KOPT-K1 (cell line): Measurements from ENCODE around the gene CCDC7.
"Not testable (repeated sequence)": the region's sequence is repeated elsewhere in the genome, so short reads cannot be mapped to it uniquely, and the experiment has no call there.

Source experiments
- H3K27ac ChIP-seq: fragments of 200-600 bp; sonication (generic); 2 replicates; pipeline ENCODE4 v1.5.1; 2016; ENCODE audit warnings: antibody characterized with exemption, mild to moderate bottlenecking, low read depth, low read length; ENCODE audit not compliant: poor library complexity, severe bottlenecking
- H3K36me3 ChIP-seq: fragments of 200-600 bp; sonication (generic); 2 replicates; pipeline ENCODE4 v1.5.1; 2017; ENCODE audit warnings: antibody characterized with exemption, mild to moderate bottlenecking, low read length, moderate library complexity; ENCODE audit not compliant: insufficient read depth
- H3K9me3 ChIP-seq: fragments of 200-600 bp; sonication (generic); 2 replicates; pipeline ENCODE4 v1.5.1; 2017; ENCODE audit warnings: antibody characterized with exemption, low read length, mild to moderate bottlenecking; ENCODE audit not compliant: insufficient read depth, poor library complexity, severe bottlenecking

CCDC7 gene

DNA sequence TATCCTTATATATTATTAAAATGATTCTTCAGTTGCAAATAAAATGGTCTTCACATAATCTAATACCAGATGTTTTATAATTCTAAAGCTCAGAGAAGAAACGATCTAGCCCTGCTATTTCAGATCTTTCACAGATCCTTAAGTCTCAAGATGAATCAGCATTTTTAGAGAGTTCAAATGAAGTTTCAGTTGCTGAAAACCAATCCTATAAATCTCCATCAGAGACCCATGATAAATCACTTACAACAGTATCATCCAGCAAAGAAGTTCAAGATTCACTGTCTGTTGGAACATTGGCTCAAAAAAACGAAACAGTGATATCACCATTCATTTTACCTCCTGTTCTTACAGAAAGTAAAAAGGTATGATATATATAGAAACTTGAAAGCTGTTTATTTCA, 137.0 kb downstream of the CCDC7 start:
- no peaks in the 10 kb centered on the region for H3K36me3 ChIP-seq
- H3K9me3 ChIP-seq, result peaks cover 10% of the 10 kb centered on the region
- no peak overlapping the region for H3K27ac ChIP-seq

DNA sequence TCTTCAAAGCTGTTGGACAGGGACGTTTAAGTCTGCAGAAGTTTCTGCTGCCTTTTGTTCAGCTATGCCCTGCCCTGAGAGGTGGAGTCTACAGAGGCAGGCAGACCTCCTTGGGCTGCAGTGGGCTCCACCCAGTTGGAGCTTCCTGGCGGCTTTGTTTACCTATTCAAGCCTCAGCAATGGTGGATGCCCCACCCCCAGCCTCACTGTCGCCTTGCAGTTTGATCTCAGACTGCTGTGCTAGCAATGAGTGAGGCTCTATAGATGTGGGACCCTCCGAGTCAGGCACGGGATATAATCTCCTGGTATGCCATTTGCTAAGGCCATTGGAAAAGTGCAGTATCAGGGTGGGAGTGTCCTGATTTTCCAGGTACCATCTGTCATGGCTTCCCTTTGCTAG, 152.1 kb downstream of the CCDC7 start:
- not testable (repeated sequence) for H3K36me3 ChIP-seq, H3K27ac ChIP-seq
- peaks cover 14% of the 10 kb centered on the region for H3K9me3 ChIP-seq

DNA sequence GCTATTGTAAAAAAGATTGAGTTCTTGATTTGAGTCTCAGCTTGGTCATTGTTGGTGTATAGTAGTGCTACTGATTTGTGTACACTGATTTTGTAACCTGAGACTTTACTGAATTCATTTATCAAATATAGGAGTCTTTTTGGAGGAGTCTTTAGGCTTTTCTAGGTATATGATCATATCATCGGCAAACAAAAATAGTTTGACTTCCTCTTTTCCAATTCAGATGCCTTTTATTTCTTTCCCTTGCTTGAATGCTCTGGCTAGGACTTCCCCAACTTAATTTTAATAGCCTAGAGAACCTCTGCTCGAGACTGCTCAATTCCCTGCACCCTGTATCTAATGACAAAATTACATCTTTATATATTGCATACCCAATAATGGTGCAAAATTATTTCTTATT, 154.4 kb downstream of the CCDC7 start:
- Histone ChIP-seq H3K9me3 (peaks cover 14% of the 10 kb centered on the region), H3K36me3 (no peaks in the 10 kb centered on the region), H3K27ac (no peak overlapping the region)

DNA sequence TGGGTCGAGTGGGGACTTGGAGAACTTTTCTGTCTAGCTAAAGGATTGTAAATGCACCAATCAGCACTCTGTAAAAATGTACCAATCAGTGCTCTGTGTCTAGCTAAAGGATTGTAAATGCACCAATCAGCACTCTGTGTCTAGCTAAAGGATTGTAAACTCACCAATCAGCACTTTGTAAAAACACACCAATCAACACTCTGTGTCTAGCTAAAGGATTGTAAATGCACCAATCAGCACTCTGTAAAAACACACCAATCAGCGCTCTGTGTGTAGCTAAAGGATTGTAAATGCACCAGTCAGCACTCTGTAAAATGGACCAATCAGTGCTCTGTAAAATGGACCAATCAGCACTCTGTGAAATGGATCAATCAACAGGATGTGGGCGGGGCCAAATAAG, 155.6 kb downstream of the CCDC7 start:
- peaks cover 14% of the 10 kb centered on the region for H3K9me3 ChIP-seq
- H3K27ac ChIP-seq, H3K36me3 ChIP-seq: not testable (repeated sequence)

DNA sequence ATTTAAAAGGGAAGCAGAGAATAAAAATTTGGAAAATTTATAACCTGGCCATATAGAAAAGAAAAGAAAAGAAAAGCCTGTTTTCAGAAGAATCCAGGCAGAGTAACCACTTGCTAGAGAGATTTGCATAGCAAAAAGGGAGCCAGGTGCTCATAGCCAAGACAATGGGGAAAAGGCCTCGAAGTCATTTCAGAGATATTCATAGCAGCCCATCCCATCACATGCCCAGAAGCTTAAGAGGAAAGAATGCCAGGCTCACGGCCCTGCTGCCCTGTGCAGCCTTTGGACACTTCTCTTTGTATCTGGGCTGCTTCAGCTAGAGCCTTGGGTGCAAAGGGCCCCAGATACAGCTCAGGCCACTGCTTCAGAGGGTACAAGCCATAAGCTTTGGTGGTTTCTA, 159.8 kb downstream of the CCDC7 start:
- no peak overlapping the region for H3K27ac ChIP-seq

DNA sequence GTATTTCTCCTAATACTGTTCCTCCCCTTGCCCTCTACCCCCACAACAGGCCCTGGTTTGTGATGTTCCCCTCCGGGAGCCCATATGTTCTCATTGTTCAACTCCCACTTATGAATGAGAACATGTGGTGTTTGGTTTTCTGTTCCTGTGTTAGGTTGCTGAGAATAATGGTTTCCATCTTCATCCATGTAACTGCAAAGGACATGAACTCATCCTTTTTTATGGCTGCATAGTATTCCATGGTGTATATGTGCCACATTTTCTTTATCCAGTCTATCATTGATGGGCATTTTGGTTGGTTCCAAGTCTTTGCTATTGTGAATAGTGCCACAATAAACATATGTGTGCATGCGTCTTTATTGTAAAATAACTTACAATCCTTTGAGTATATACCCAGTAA, 164.6 kb downstream of the CCDC7 start:
- H3K36me3 ChIP-seq, H3K27ac ChIP-seq: not testable (repeated sequence)

More for the DNA sequence above, 159.8 kb downstream of the CCDC7 start:
- Histone ChIP-seq H3K36me3 (no peaks in the 10 kb centered on the region), H3K9me3 (peaks cover 12% of the 10 kb centered on the region)

DNA sequence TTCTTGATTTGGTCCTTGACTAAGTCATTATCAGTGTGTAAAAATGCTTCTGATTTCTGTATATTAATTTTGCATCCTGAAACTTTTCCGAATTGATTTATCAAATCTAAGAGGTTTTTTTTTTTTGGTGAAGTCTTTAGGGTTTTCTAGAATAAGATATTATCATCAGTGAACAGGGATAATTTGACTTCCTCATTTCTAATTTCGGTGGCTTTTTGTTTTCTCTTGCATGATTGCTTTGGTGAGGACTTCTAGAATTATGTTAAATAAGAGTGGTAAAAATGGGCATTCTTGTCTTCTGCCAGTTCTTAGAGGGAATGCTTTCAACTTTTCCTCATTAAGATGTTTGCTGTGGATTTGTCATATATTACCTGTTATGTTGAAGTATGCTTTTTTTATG, 170.5 kb downstream of the CCDC7 start:
- Histone ChIP-seq H3K27ac (no peak overlapping the region), H3K36me3 (no peaks in the 10 kb centered on the region), H3K9me3 (no peaks in the 10 kb centered on the region)

More for the DNA sequence above, 164.6 kb downstream of the CCDC7 start:
- not testable (repeated sequence) for H3K9me3 ChIP-seq

DNA sequence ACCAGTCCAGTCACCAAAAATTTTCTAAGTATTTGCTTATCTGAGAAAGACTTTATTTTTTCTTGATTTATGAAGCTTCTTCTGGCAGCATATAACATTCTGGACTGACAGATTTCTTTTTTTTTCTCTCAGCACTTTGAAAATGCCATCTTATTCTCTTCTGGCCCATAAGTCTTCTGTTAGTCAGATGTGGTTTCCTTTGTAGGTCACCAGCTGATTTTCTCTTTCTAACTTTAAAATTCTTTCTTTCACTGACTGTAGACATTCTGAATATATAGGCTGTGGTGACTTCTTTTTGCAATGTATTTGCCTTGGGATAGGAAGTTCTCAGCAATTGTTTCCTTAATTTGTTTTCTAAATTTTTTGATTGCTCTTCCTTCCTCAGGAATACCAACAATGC, 172.5 kb downstream of the CCDC7 start:
- Histone ChIP-seq H3K27ac (no peak overlapping the region), H3K36me3 (no peaks in the 10 kb centered on the region), H3K9me3 (no peaks in the 10 kb centered on the region)

DNA sequence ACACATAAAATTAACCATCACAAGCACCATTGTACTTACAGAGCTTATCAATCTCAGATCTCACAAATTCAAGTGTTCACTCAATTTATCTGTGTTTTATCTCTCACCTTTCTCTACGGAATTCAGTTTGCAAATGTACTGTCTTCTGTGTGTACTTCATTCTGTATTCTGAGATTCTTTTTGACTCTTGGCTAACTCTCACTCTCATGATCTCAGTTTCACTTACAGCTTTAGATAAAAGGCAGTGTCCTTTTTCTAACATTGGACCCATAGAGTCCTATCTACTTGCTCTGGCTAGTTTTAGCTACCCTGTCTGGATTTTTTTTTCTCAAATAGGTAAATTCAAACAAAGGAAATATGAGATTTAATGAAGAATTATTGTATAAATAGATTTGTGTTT, 176.0 kb downstream of the CCDC7 start:
- peaks cover 8% of the 10 kb centered on the region for H3K9me3 ChIP-seq
- no peaks in the 10 kb centered on the region for H3K36me3 ChIP-seq
- H3K27ac ChIP-seq, result no peak overlapping the region

DNA sequence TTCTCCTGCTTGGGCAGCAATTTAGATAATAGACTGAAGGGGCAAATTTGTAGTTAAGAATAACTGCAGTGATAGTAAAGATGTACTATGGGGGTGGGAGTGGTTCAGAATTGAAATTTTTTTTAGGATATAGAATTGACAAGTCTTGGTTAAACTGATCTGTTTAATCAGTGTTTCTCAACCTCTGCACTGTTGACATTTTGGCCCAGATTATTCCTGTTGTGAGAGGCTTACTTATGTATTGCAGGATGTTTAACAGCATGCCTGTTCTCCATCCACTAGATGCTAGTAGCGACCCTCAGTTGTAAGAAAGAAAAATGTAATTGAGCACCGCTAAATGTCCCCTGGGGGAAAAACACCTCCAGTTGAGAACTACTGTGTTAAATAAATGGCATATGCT, 176.5 kb downstream of the CCDC7 start:
- H3K36me3 ChIP-seq, result no peaks in the 10 kb centered on the region
- H3K27ac ChIP-seq, result no peak overlapping the region
- H3K9me3 ChIP-seq, result peaks cover 8% of the 10 kb centered on the region

DNA sequence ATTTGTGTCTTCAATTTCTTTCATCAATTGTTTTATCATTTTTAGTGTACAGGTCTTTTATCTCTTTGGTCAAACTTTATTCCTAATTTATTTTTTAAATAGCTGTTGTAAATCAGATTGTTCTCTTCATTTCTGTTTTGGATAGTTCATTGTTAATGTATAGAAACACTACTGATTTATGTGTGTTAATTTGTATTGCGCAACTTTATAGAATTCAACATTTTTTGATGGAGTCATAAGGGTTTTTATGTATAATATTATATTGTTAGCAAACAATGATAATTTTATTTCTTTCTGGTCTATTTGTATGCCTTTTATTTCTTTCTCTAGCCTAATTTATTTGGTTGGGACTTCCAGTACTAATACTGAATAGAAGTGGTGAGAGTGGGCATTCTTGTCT, 181.2 kb downstream of the CCDC7 start:
- Histone ChIP-seq H3K9me3 (peaks cover 8% of the 10 kb centered on the region), H3K27ac (no peak overlapping the region), H3K36me3 (no peaks in the 10 kb centered on the region)

DNA sequence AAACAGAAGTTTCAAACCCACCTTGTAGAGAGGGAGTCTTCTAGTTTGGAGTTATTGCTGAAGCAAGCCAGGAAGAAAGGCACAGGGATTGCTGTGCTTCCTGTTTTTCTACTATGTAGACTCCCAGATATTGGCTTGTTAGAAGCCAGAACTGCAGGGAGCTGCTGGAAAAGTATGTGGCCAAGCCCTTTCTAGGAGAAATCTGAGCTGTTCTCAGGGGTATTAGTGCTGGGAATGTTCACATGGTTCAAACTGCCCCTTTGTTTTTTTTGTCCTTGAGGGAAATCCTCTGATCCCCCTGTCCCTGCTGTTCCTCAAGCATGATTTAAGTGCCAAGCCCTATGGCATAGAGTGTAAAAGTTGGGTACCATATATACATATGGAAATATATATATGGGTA, 184.0 kb downstream of the CCDC7 start:
- Histone ChIP-seq H3K36me3 (no peaks in the 10 kb centered on the region), H3K27ac (no peak overlapping the region), H3K9me3 (peaks cover 8% of the 10 kb centered on the region)

DNA sequence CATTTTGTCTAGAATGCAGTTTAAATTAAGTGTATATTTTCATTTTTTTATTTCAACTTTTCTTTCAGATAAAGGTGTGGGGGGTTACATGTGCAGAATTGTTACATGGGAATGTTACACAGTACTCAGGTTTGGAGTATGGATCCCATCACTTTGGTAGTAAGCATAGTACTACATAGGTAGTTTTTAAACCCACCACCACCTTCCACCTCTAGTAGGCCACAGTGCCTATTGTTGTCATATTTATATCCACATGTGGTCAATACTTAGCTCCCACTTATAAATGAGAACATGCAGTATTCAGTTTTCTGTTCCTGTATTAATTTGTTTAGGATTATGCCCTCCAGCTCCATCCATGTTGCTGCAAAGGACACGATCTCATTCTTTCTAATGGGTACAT, 200.6 kb downstream of the CCDC7 start:
- H3K27ac ChIP-seq, result no peak overlapping the region
- no peaks in the 10 kb centered on the region for H3K36me3 ChIP-seq
- peaks cover 13% of the 10 kb centered on the region for H3K9me3 ChIP-seq

DNA sequence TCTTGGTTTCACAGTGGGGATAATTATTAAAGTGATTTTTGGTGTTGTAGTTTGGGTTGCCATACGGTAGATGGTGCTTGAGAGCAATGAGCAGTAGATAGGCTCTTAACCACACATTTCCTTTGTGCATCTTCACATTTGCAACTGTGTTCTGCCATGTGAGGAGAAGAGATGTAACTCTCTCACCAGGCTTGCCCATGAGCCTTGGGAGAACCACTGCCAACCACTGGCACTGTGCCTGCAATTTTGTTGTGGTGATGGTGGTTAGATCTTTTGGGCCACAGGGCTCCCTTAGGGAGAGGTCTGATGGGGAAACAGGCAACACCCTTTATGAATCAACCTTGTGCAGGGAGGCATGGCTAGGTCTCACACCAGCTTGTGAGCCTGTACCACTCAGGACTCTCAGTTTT, 204.3 kb downstream of the CCDC7 start:
- peaks cover 31% of the 10 kb centered on the region for H3K9me3 ChIP-seq
- no peaks in the 10 kb centered on the region for H3K36me3 ChIP-seq

DNA sequence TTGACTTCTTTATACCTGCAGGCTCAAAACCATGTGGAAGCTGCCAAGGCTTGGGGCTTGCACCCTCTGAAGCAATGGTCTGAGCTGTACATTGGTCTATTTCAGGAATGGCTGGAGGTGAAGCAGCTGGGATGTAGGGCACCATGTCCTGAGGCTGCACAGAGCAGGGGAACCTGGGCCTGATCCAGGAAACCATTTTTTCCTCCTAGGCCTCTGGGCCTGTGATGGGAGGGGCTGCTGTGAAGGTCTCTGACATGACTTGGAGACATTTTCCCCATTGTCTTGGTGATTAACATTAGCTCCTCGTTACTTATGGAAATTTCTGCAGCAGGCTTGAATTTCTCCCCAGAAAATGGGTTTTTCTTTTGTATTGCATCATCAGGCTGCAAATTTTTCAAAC, 211.5 kb downstream of the CCDC7 start:
- not testable (repeated sequence) for H3K36me3 ChIP-seq, H3K27ac ChIP-seq
- H3K9me3 ChIP-seq, result peaks cover 60% of the 10 kb centered on the region

More for the DNA sequence above, 204.3 kb downstream of the CCDC7 start:
- H3K27ac ChIP-seq, result no peak overlapping the region

DNA sequence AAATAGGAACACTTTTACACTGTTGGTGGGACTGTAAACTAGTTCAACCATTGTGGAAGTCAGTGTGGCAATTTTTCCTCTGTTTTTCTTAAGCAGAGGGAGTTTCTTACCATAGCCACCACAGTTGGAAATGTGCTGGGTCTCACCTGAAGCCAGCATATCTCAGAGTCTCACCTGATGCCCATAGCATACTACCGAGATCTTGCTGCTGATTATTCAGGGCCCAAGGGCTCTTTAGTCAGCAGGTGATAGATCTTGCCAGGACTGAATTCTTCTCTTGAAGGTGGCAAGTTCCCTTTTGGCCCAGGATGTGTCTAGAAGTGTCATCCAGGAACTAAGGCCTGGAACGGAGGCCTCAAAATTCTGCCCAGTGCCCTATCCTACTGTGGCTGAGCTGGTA, 215.4 kb downstream of the CCDC7 start:
- Histone ChIP-seq H3K27ac (no peak overlapping the region), H3K36me3 (no peaks in the 10 kb centered on the region), H3K9me3 (peaks cover 34% of the 10 kb centered on the region)
